Measurements from ENCODE around the gene ABCD1. TPM values are rescaled to one million over a fixed set of nuclear protein-coding genes. Genes with fewer than 3 reads are reported as not detected.

Gene ABCD1
- total RNA-seq, 2 donors from 2014 or later = 15.2 to 18.0 TPM

- no peak for TF ChIP-seq CTCF (IDR thresholded peaks at IDR 0.05)
- Histone ChIP-seq H3K27ac (peak overlapping the region; percentile 75 to 84), H3K4me3 (peak overlapping the region; percentile 19 to 32), H3K9me3 (no peaks in the 10 kb centered on the region), H3K27me3 (no peaks in the 10 kb centered on the region), H3K4me1 (peaks cover 0 to 25% of the 10 kb centered on the region in 2 donors), H3K36me3 (peaks cover 18% of the 10 kb centered on the region)
- no peak for DNase-seq (ENCODE audit: low spot score)
Observed at GRCh38 chrX:153781428-153782047, 56.9 kb downstream of the ABCD1 start.

GRCh38 chrX:153782313-153782712 is 57.7 kb downstream of the ABCD1 start:
- Histone ChIP-seq H3K4me3 (no peak overlapping the region), H3K27me3 (no peaks in the 10 kb centered on the region), H3K9me3 (no peaks in the 10 kb centered on the region), H3K27ac (no peak overlapping the region), H3K36me3 (peaks cover 21% of the 10 kb centered on the region), H3K4me1 (peaks cover 0 to 25% of the 10 kb centered on the region in 2 donors)
- DNase-seq (ENCODE audit: low spot score) = no peak
- peak in 1 of 2 donors; percentile 21 for TF ChIP-seq CTCF (IDR thresholded peaks at IDR 0.05)

- Histone ChIP-seq H3K27me3 (no peaks in the 10 kb centered on the region), H3K4me3 (no peak overlapping the region), H3K27ac (no peak overlapping the region), H3K36me3 (peaks cover 21% of the 10 kb centered on the region), H3K9me3 (no peaks in the 10 kb centered on the region), H3K4me1 (peaks cover 0 to 25% of the 10 kb centered on the region in 2 donors)
- TF ChIP-seq CTCF (IDR thresholded peaks at IDR 0.05) = no peak
- no peak for DNase-seq (ENCODE audit: low spot score)
Observed at GRCh38 chrX:153782871-153783270, 58.2 kb downstream of the ABCD1 start.

GRCh38 chrX:153783378-153784013 is 58.8 kb downstream of the ABCD1 start:
- TF ChIP-seq CTCF (IDR thresholded peaks at IDR 0.05) = no peak
- no peak overlapping the region for H3K27ac ChIP-seq
- peaks cover 22% of the 10 kb centered on the region for H3K36me3 ChIP-seq
- DNase-seq (ENCODE audit: low spot score) = no peak
- H3K27me3 ChIP-seq = no peaks in the 10 kb centered on the region
- H3K4me3 ChIP-seq = no peak overlapping the region
- no peaks in the 10 kb centered on the region for H3K9me3 ChIP-seq
- peaks cover 0 to 25% of the 10 kb centered on the region in 2 donors for H3K4me1 ChIP-seq

- no peak for TF ChIP-seq CTCF (IDR thresholded peaks at IDR 0.05)
- H3K4me3 ChIP-seq = no peak overlapping the region
- H3K4me1 ChIP-seq = peaks cover 0 to 25% of the 10 kb centered on the region in 2 donors
- peaks cover 29% of the 10 kb centered on the region for H3K36me3 ChIP-seq
- no peak overlapping the region for H3K27ac ChIP-seq
- no peaks in the 10 kb centered on the region for H3K9me3 ChIP-seq
- no peak for DNase-seq (ENCODE audit: low spot score)
- no peaks in the 10 kb centered on the region for H3K27me3 ChIP-seq
Observed at GRCh38 chrX:153784325-153784967, 59.8 kb downstream of the ABCD1 start.

All from right atrium auricular region (tissue), 2 donors.